ENCODE measurements around the gene CCDC51. TPM values are rescaled to one million over a fixed set of nuclear protein-coding genes. Genes with fewer than 3 reads are reported as not detected.
A peak's percentile ranks its signal among the peaks of the same experiment; 100 is the strongest.
"Not testable (repeated sequence)": the region's sequence is repeated elsewhere in the genome, so short reads cannot be mapped to it uniquely, and the experiment has no call there.

Gene CCDC51, protein sequence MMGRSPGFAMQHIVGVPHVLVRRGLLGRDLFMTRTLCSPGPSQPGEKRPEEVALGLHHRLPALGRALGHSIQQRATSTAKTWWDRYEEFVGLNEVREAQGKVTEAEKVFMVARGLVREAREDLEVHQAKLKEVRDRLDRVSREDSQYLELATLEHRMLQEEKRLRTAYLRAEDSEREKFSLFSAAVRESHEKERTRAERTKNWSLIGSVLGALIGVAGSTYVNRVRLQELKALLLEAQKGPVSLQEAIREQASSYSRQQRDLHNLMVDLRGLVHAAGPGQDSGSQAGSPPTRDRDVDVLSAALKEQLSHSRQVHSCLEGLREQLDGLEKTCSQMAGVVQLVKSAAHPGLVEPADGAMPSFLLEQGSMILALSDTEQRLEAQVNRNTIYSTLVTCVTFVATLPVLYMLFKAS
- 10 to 100 TPM; 14.9 to 90.4 (median 20.4) TPM for total RNA-seq

GRCh38 chr3:48439820-48440589 lies at the start of gene CCDC51, which contains the start of gene TMA7:
Gene CCDC51, minus strand, starts transcription at chr3:48440119. Its CDS starts 4,991 bp downstream, at chr3:48435128.
Gene TMA7, plus strand, starts transcription at chr3:48440257. Its CDS starts 40 bp downstream, at chr3:48440297.
- in situ Hi-C loops (cut with MboI; ENCODE audit: low pct_unique_long_range_greater_than_20kb in 2 of 9, low sequenced_read_pairs in 9 of 9, unreplicated experiment in 9 of 9): loop anchor here in 7 of 9 experiments (10.0 to 25.0 kb wide), 4 partner anchors 165 to 203 kb away; partner anchors contain the start of gene ZNF589 (in 1 of the 7)
- Histone ChIP-seq H3K4me3 (peak within 1 kb of the TSS; percentile 62 to 94 (median 77)), H3K4me1 (replicated peaks in 1 of 2) (peaks cover 14 to 16% of the 10 kb centered on the region in 2 donors), H3K27ac (peak within 1 kb of the TSS; percentile 78 to 90)
- peak; percentile 90 to 98 (median 96) for ATAC-seq (replicated peaks in 6 of 8)
- WGBS, 10 experiments: 0 to 1% (median 0%) methylated on average over 2 to 27 of the region's 54 CpGs; no CpG with 5 or more reads in 3 of the 10 experiments

DNA sequence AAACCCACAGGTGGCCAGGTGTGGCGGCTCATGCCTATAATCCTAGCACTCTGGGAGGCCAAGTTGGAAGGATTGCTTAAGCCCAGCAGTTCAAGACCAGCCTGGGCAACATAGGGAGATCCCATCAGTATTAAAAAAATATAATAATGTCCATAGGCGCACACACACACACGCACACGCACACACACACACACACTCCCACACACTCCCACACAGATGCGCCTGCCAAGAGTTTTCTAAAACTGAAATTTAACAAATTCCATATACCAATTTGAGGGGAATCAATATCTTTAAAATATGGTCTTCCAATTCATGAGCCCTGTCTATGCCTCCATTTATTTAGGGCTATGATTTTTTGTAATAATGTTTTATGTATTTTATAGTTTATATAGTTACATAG lies 47.0 kb upstream of the CCDC51 start:
- Histone ChIP-seq H3K4me1 (replicated peaks in 1 of 2) (no peaks in the 10 kb centered on the region), H3K4me3 (no peak overlapping the region), H3K27ac (no peak overlapping the region)
- WGBS, 10 experiments: 75 to 100% (median 91%) methylated on average over 1 to 5 of the region's 5 CpGs; no CpG with 5 or more reads in 2 of the 10 experiments
- in situ Hi-C loops (cut with MboI; ENCODE audit: low pct_unique_long_range_greater_than_20kb in 2 of 9, low sequenced_read_pairs in 9 of 9, unreplicated experiment in 9 of 9): no loop called here
- ATAC-seq (replicated peaks in 6 of 8): no peak

DNA sequence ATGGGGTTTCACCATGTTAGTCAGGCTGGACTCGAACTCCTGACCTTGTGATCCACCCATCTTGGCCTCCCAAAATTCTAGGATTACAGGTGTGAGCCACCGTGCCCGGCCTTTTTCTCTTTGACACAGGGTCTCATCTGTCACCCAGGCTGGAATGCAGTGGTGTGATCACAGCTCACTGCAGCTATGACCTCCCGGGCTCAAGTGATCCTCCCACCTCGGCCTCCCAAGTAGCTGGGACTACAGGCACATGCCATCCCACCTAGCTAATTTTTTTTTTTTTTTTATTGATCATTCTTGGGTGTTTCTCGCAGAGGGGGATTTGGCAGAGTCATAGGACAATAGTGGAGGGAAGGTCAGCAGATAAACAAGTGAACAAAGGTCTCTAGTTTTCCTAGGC lies 42.9 kb upstream of the CCDC51 start:
- H3K4me1 ChIP-seq (replicated peaks in 1 of 2); in situ Hi-C loops (cut with MboI; ENCODE audit: low pct_unique_long_range_greater_than_20kb in 2 of 9, low sequenced_read_pairs in 9 of 9, unreplicated experiment in 9 of 9): not testable (repeated sequence)

GRCh38 chr3:48480891-48481290 lies 41.0 kb upstream of the CCDC51 start:
- H3K27ac ChIP-seq; H3K4me3 ChIP-seq; in situ Hi-C loops (cut with MboI; ENCODE audit: low pct_unique_long_range_greater_than_20kb in 2 of 9, low sequenced_read_pairs in 9 of 9, unreplicated experiment in 9 of 9); ATAC-seq (replicated peaks in 6 of 8); H3K4me1 ChIP-seq (replicated peaks in 1 of 2): not testable (repeated sequence)
- WGBS, 10 experiments: 80 to 100% (median 93%) methylated on average over 1 to 10 of the region's 11 CpGs

More for the DNA sequence above, 42.9 kb upstream of the CCDC51 start:
- H3K4me3 ChIP-seq; ATAC-seq (replicated peaks in 6 of 8); H3K27ac ChIP-seq: not testable (repeated sequence)
- WGBS, 10 experiments: 75 to 100% (median 87%) methylated on average over 1 to 5 of the region's 6 CpGs; no CpG with 5 or more reads in 5 of the 10 experiments

GRCh38 chr3:48478626-48479555 lies 39.0 kb upstream of the CCDC51 start:
- no peak for ATAC-seq (replicated peaks in 6 of 8)
- Histone ChIP-seq H3K4me1 (replicated peaks in 1 of 2) (peaks cover 0 to 4% of the 10 kb centered on the region in 2 donors), H3K27ac (no peak overlapping the region), H3K4me3 (no peak overlapping the region)
- in situ Hi-C loops (cut with MboI; ENCODE audit: low pct_unique_long_range_greater_than_20kb in 2 of 9, low sequenced_read_pairs in 9 of 9, unreplicated experiment in 9 of 9): no loop called here
- 50 to 100% (median 82%) methylated on average over 2 to 4 of the region's 19 CpGs; no CpG with 5 or more reads in 5 of the 10 experiments for WGBS, 10 experiments

GRCh38 chr3:48477959-48478520 lies 38.1 kb upstream of the CCDC51 start:
- 80 to 93% (median 93%) methylated on average over 1 to 5 of the region's 9 CpGs; no CpG with 5 or more reads in 7 of the 10 experiments for WGBS, 10 experiments
- Histone ChIP-seq H3K27ac (no peak overlapping the region), H3K4me1 (replicated peaks in 1 of 2) (peaks cover 5 to 10% of the 10 kb centered on the region in 2 donors), H3K4me3 (no peak overlapping the region)
- ATAC-seq (replicated peaks in 6 of 8): no peak
- in situ Hi-C loops (cut with MboI; ENCODE audit: low pct_unique_long_range_greater_than_20kb in 2 of 9, low sequenced_read_pairs in 9 of 9, unreplicated experiment in 9 of 9): no loop called here

DNA sequence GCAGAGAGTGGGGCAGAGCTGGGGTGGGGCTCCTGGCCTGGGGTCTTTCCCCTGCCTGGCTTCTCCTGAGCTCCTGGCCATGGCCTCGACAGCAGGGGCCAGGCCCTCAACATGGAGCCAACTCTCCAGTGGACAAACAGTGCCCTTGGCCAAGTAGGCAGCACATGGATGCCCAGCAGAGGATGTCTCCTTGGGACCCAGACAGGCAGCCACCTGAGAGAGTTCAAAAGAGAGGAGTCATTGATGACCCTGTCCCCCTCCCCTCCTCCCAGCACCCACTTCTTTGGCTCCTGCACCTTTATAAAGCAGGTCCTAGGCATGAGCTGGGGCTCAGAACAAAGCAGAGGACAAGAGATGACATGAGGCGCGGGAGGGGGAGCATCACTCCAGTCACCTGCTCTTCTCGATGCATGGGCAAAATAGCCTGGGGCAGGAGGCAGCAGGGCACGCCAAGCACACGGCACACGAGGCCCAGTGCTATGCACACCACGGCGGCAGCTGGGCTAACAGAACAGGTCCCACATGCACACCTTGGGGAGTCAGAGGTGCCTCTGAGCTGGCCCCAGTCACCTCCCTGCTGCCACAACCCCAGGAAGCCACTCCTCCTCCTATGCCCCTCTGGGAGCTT lies 36.6 kb upstream of the CCDC51 start:
- in situ Hi-C loops (cut with MboI; ENCODE audit: low pct_unique_long_range_greater_than_20kb in 2 of 9, low sequenced_read_pairs in 9 of 9, unreplicated experiment in 9 of 9): no loop called here
- WGBS, 10 experiments: 83 to 96% (median 89%) methylated on average over 2 to 6 of the region's 9 CpGs; no CpG with 5 or more reads in 6 of the 10 experiments
- H3K27ac ChIP-seq: no peak overlapping the region

DNA sequence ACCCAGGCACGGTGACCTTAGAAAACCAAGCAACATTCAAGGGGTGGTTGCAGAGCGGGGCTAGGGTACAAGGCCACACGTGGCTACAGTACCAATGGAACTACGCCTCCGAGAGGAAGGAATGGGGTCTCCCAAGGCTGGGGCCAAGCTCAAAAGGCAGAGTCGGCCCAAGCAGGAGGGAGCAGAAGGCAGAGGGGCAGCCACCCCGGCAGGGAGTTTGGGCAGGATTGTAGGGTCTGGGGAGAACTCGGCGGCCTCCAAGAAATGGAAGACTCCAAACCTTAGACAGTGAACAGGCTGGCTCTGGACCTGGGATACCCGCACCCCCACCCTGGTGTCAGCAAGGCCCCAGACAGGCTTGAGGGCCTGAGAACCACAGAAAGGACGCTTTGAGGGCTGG lies 35.3 kb upstream of the CCDC51 start:
- H3K4me3 ChIP-seq: no peak overlapping the region
- peaks cover 15 to 28% of the 10 kb centered on the region in 2 donors for H3K4me1 ChIP-seq (replicated peaks in 1 of 2)
- in situ Hi-C loops (cut with MboI; ENCODE audit: low pct_unique_long_range_greater_than_20kb in 2 of 9, low sequenced_read_pairs in 9 of 9, unreplicated experiment in 9 of 9): no loop called here
- H3K27ac ChIP-seq: no peak overlapping the region
- ATAC-seq (replicated peaks in 6 of 8): no peak
- WGBS, 10 experiments: 14 to 100% (median 27%) methylated on average over 1 to 8 of the region's 11 CpGs; no CpG with 5 or more reads in 4 of the 10 experiments

More for the DNA sequence above, 36.6 kb upstream of the CCDC51 start:
- H3K4me3 ChIP-seq: no peak overlapping the region
- ATAC-seq (replicated peaks in 6 of 8): no peak
- H3K4me1 ChIP-seq (replicated peaks in 1 of 2): peaks cover 15 to 18% of the 10 kb centered on the region in 2 donors

- Histone ChIP-seq H3K27ac (no peak overlapping the region), H3K4me1 (replicated peaks in 1 of 2) (peaks cover 15 to 28% of the 10 kb centered on the region in 2 donors), H3K4me3 (no peak overlapping the region)
- peak in 2 of 8 experiments; percentile 2 to 3 for ATAC-seq (replicated peaks in 6 of 8)
- in situ Hi-C loops (cut with MboI; ENCODE audit: low pct_unique_long_range_greater_than_20kb in 2 of 9, low sequenced_read_pairs in 9 of 9, unreplicated experiment in 9 of 9): no loop called here
- WGBS, 10 experiments: 20 to 100% (median 67%) methylated on average over 1 to 2 of the region's 4 CpGs; no CpG with 5 or more reads in 3 of the 10 experiments
These were observed 34.7 kb upstream of the CCDC51 start for GRCh38 chr3:48474619-48475018.

GRCh38 chr3:48474031-48474430 lies 34.1 kb upstream of the CCDC51 start:
- ATAC-seq (replicated peaks in 6 of 8); in situ Hi-C loops (cut with MboI; ENCODE audit: low pct_unique_long_range_greater_than_20kb in 2 of 9, low sequenced_read_pairs in 9 of 9, unreplicated experiment in 9 of 9); H3K27ac ChIP-seq; H3K4me3 ChIP-seq: not testable (repeated sequence)
- H3K4me1 ChIP-seq (replicated peaks in 1 of 2): peaks cover 15 to 28% of the 10 kb centered on the region in 2 donors
- whole genome bisulfite sequencing, 10 experiments: 56 to 100% (median 84%) methylated on average over 1 to 4 of the region's 4 CpGs; no CpG with 5 or more reads in 1 of the 10 experiments

- WGBS, 10 experiments: 20 to 100% (median 80%) methylated on average over 1 to 4 of the region's 5 CpGs; no CpG with 5 or more reads in 1 of the 10 experiments
- Histone ChIP-seq H3K4me3 (peak overlapping the region in 3 of 5 donors; percentile 57 to 70 (median 65)), H3K4me1 (replicated peaks in 1 of 2) (peaks cover 15 to 28% of the 10 kb centered on the region in 2 donors), H3K27ac (peak overlapping the region; percentile 86 to 91)
- ATAC-seq (replicated peaks in 6 of 8): no peak
- in situ Hi-C loops (cut with MboI; ENCODE audit: low pct_unique_long_range_greater_than_20kb in 2 of 9, low sequenced_read_pairs in 9 of 9, unreplicated experiment in 9 of 9): no loop called here
These were observed 33.7 kb upstream of the CCDC51 start for GRCh38 chr3:48473617-48473952.
